ENCODE results near the gene PCYT1B.
"Not testable (repeated sequence)": the region's sequence is repeated elsewhere in the genome, so short reads cannot be mapped to it uniquely, and the experiment has no call there.

PCYT1B gene

GRCh38 chrX:24659646-24660045, 12.5 kb upstream of the PCYT1B start:
- H3K4me1 Mint-ChIP-seq, result no peaks in the 10 kb centered on the region
- H3K4me3 Mint-ChIP-seq, result no peak overlapping the region
- no peak for DNase-seq (ENCODE audit: low spot score in 2 of 2)
- ATAC-seq (ENCODE audit: low read depth), result no peak
- H3K27me3 Mint-ChIP-seq, result peaks cover 2% of the 10 kb centered on the region
- H3K36me3 Mint-ChIP-seq, result no peaks in the 10 kb centered on the region
- no peak overlapping the region for H3K27ac Mint-ChIP-seq
- H3K9me3 Mint-ChIP-seq, result no peaks in the 10 kb centered on the region

GRCh38 chrX:24659106-24659505, 12.0 kb upstream of the PCYT1B start:
- DNase-seq (ENCODE audit: low spot score in 2 of 2) (no peak), ATAC-seq (ENCODE audit: low read depth) (no peak)
- no peaks in the 10 kb centered on the region for H3K36me3 Mint-ChIP-seq
- H3K9me3 Mint-ChIP-seq, result no peaks in the 10 kb centered on the region
- H3K4me3 Mint-ChIP-seq, result no peak overlapping the region
- no peaks in the 10 kb centered on the region for H3K4me1 Mint-ChIP-seq
- no peak overlapping the region for H3K27ac Mint-ChIP-seq
- peaks cover 2% of the 10 kb centered on the region for H3K27me3 Mint-ChIP-seq

GRCh38 chrX:24658421-24658820, 11.3 kb upstream of the PCYT1B start:
- H3K4me3 Mint-ChIP-seq, result no peak overlapping the region
- H3K36me3 Mint-ChIP-seq, result no peaks in the 10 kb centered on the region
- H3K9me3 Mint-ChIP-seq, result no peaks in the 10 kb centered on the region
- no peak overlapping the region for H3K27ac Mint-ChIP-seq
- H3K4me1 Mint-ChIP-seq, result no peaks in the 10 kb centered on the region
- ATAC-seq (ENCODE audit: low read depth) (no peak), DNase-seq (ENCODE audit: low spot score in 2 of 2) (no peak)
- peaks cover 2% of the 10 kb centered on the region for H3K27me3 Mint-ChIP-seq

GRCh38 chrX:24657671-24658386, 10.7 kb upstream of the PCYT1B start:
- no peaks in the 10 kb centered on the region for H3K36me3 Mint-ChIP-seq
- ATAC-seq (ENCODE audit: low read depth), result no peak

GRCh38 chrX:24655679-24656078, 8.5 kb upstream of the PCYT1B start:
- H3K4me1 Mint-ChIP-seq; H3K27ac Mint-ChIP-seq; ATAC-seq (ENCODE audit: low read depth); H3K4me3 Mint-ChIP-seq; H3K27me3 Mint-ChIP-seq; H3K9me3 Mint-ChIP-seq; H3K36me3 Mint-ChIP-seq; DNase-seq (ENCODE audit: low spot score in 2 of 2): not testable (repeated sequence)

More at GRCh38 chrX:24657671-24658386, 10.7 kb upstream of the PCYT1B start:
- Mint-ChIP-seq H3K27ac (no peak overlapping the region), H3K4me3 (no peak overlapping the region), H3K9me3 (no peaks in the 10 kb centered on the region), H3K4me1 (no peaks in the 10 kb centered on the region), H3K27me3 (peaks cover 3% of the 10 kb centered on the region)
- no peak for DNase-seq (ENCODE audit: low spot score in 2 of 2)

GRCh38 chrX:24651783-24652182, 4.6 kb upstream of the PCYT1B start:
- ATAC-seq (ENCODE audit: low read depth), result no peak

GRCh38 chrX:24648495-24648894, 1.3 kb upstream of the PCYT1B start:
- Mint-ChIP-seq H3K9me3 (no peaks in the 10 kb centered on the region), H3K36me3 (no peaks in the 10 kb centered on the region), H3K4me1 (peaks cover 12% of the 10 kb centered on the region), H3K4me3 (no peak overlapping the region), H3K27ac (no peak overlapping the region), H3K27me3 (peaks cover 14% of the 10 kb centered on the region)
- ATAC-seq (ENCODE audit: low read depth) (no peak), DNase-seq (ENCODE audit: low spot score in 2 of 2) (no peak)

More at GRCh38 chrX:24651783-24652182, 4.6 kb upstream of the PCYT1B start:
- no peak for DNase-seq (ENCODE audit: low spot score in 2 of 2)
- H3K36me3 Mint-ChIP-seq, result no peaks in the 10 kb centered on the region
- peaks cover 14% of the 10 kb centered on the region for H3K27me3 Mint-ChIP-seq
- H3K27ac Mint-ChIP-seq, result no peak overlapping the region
- no peak overlapping the region for H3K4me3 Mint-ChIP-seq
- H3K4me1 Mint-ChIP-seq, result peaks cover 11% of the 10 kb centered on the region
- no peaks in the 10 kb centered on the region for H3K9me3 Mint-ChIP-seq

- Mint-ChIP-seq H3K4me3 (peak overlapping the region; percentile 80), H3K27me3 (peaks cover 12% of the 10 kb centered on the region), H3K36me3 (no peaks in the 10 kb centered on the region), H3K4me1 (peaks cover 12% of the 10 kb centered on the region), H3K27ac (no peak overlapping the region), H3K9me3 (no peaks in the 10 kb centered on the region)
- peak; percentile 14 for ATAC-seq (ENCODE audit: low read depth)
- DNase-seq (ENCODE audit: low spot score in 2 of 2), result no peak
Measured at GRCh38 chrX:24646745-24647182, 383 bp downstream of the PCYT1B start.

- H3K4me3 Mint-ChIP-seq, result no peak overlapping the region
Measured at GRCh38 chrX:24646006-24646405, 1.1 kb downstream of the PCYT1B start.

GRCh38 chrX:24643116-24643515, 4.0 kb downstream of the PCYT1B start:
- Mint-ChIP-seq H3K9me3 (no peaks in the 10 kb centered on the region), H3K4me3 (no peak overlapping the region), H3K27ac (no peak overlapping the region), H3K4me1 (peaks cover 12% of the 10 kb centered on the region), H3K27me3 (peaks cover 15% of the 10 kb centered on the region), H3K36me3 (no peaks in the 10 kb centered on the region)
- DNase-seq (ENCODE audit: low spot score in 2 of 2), result no peak
- ATAC-seq (ENCODE audit: low read depth), result no peak

More at GRCh38 chrX:24646006-24646405, 1.1 kb downstream of the PCYT1B start:
- no peaks in the 10 kb centered on the region for H3K9me3 Mint-ChIP-seq
- no peak for DNase-seq (ENCODE audit: low spot score in 2 of 2)
- peaks cover 14% of the 10 kb centered on the region for H3K27me3 Mint-ChIP-seq
- no peak for ATAC-seq (ENCODE audit: low read depth)
- H3K4me1 Mint-ChIP-seq, result peaks cover 12% of the 10 kb centered on the region
- no peaks in the 10 kb centered on the region for H3K36me3 Mint-ChIP-seq
- H3K27ac Mint-ChIP-seq, result no peak overlapping the region

GRCh38 chrX:24629701-24630100, 17.4 kb downstream of the PCYT1B start:
- no peaks in the 10 kb centered on the region for H3K36me3 Mint-ChIP-seq
- no peaks in the 10 kb centered on the region for H3K4me1 Mint-ChIP-seq
- no peak overlapping the region for H3K4me3 Mint-ChIP-seq
- ATAC-seq (ENCODE audit: low read depth) (no peak), DNase-seq (ENCODE audit: low spot score in 2 of 2) (no peak)
- no peak overlapping the region for H3K27ac Mint-ChIP-seq
- H3K9me3 Mint-ChIP-seq, result peaks cover 3% of the 10 kb centered on the region
- peaks cover 13% of the 10 kb centered on the region for H3K27me3 Mint-ChIP-seq

- no peak for DNase-seq (ENCODE audit: low spot score in 2 of 2)
- H3K27me3 Mint-ChIP-seq, result peaks cover 12% of the 10 kb centered on the region
- no peak overlapping the region for H3K4me3 Mint-ChIP-seq
- no peaks in the 10 kb centered on the region for H3K36me3 Mint-ChIP-seq
- H3K27ac Mint-ChIP-seq, result no peak overlapping the region
- H3K9me3 Mint-ChIP-seq, result no peaks in the 10 kb centered on the region
- no peak for ATAC-seq (ENCODE audit: low read depth)
- no peaks in the 10 kb centered on the region for H3K4me1 Mint-ChIP-seq
Measured at GRCh38 chrX:24619647-24620046, 27.5 kb downstream of the PCYT1B start.

- Mint-ChIP-seq H3K9me3 (no peaks in the 10 kb centered on the region), H3K27me3 (no peaks in the 10 kb centered on the region), H3K36me3 (no peaks in the 10 kb centered on the region), H3K4me3 (no peak overlapping the region), H3K4me1 (no peaks in the 10 kb centered on the region), H3K27ac (no peak overlapping the region)
- DNase-seq (ENCODE audit: low spot score in 2 of 2), result no peak
- no peak for ATAC-seq (ENCODE audit: low read depth)
Measured at GRCh38 chrX:24610516-24610915, 36.6 kb downstream of the PCYT1B start.

- ATAC-seq (ENCODE audit: low read depth) (no peak), DNase-seq (ENCODE audit: low spot score in 2 of 2) (no peak)
- Mint-ChIP-seq H3K9me3 (no peaks in the 10 kb centered on the region), H3K36me3 (no peaks in the 10 kb centered on the region), H3K27ac (no peak overlapping the region), H3K4me3 (no peak overlapping the region), H3K4me1 (no peaks in the 10 kb centered on the region), H3K27me3 (peaks cover 2% of the 10 kb centered on the region)
Measured at GRCh38 chrX:24607616-24608015, 39.5 kb downstream of the PCYT1B start.

GRCh38 chrX:24605941-24606340, 41.2 kb downstream of the PCYT1B start:
- not testable (repeated sequence) for H3K4me1 Mint-ChIP-seq; H3K4me3 Mint-ChIP-seq; DNase-seq (ENCODE audit: low spot score in 2 of 2); H3K36me3 Mint-ChIP-seq; H3K27ac Mint-ChIP-seq; ATAC-seq (ENCODE audit: low read depth); H3K27me3 Mint-ChIP-seq; H3K9me3 Mint-ChIP-seq
